ENCODE measurements around the gene ITGA2.

GRCh38 chr5:53087171-53087570 is 98.0 kb downstream of the ITGA2 start:
- TF ChIP-seq POLR2A (IDR thresholded peaks at IDR 0.05) (no peak), CTCF (IDR thresholded peaks at IDR 0.05 in 4 of 5, conservative IDR thresholded peaks at IDR 0.05 in 1 of 5) (no peak)
